K562 (cell line): ENCODE data around the gene FARP2. TPM values are rescaled to one million over a fixed set of nuclear protein-coding genes. Genes with fewer than 3 reads are reported as not detected.
A peak's percentile ranks its signal among the peaks of the same experiment; 100 is the strongest.

Experiments
- NCOR1 ChIP-seq: fragments of 450-650 bp; IDR thresholded peaks from 2 replicates; pipeline ENCODE4 v1.6.1; 2016; ENCODE audit warnings: mild to moderate bottlenecking, moderate library complexity
- NRF1 ChIP-seq, 2 experiments: fragments of 450-650 bp; IDR thresholded peaks in 1 of 2; conservative IDR thresholded peaks in 1 of 2; 2 replicates each; pipeline ENCODE4 v1.6.1; 2014; ENCODE audit warnings: mild to moderate bottlenecking in 2 of 2
- PCBP1 ChIP-seq: fragments of 200-400 bp; formaldehyde crosslinking; IDR thresholded peaks from 2 replicates; pipeline ENCODE4 v1.6.1; 2018; ENCODE audit warnings: mild to moderate bottlenecking, low read depth, low read length; ENCODE audit not compliant: poor library complexity, severe bottlenecking
- POLR2G ChIP-seq: fragments of 200-400 bp; formaldehyde crosslinking; IDR thresholded peaks from 2 replicates; pipeline ENCODE4 v1.6.1; 2017; ENCODE audit warnings: low read depth, mild to moderate bottlenecking, antibody characterized with exemption, low read length, moderate library complexity
- POLR2H ChIP-seq: IDR thresholded peaks from 2 replicates; pipeline ENCODE4 v1.6.1; 2016; ENCODE audit warnings: missing genetic modification characterization, low read depth, mild to moderate bottlenecking, control low read depth, missing compliant biosample characterization, moderate library complexity
- SREBF2 ChIP-seq: sonication (generic); formaldehyde crosslinking; IDR thresholded peaks from 2 replicates; pipeline ENCODE4 v1.4.0; 2020; ENCODE audit warnings: mild to moderate bottlenecking, missing genetic modification reagents
- SRSF1 ChIP-seq: fragments of 200-400 bp; formaldehyde crosslinking; IDR thresholded peaks from 2 replicates; pipeline ENCODE4 v1.6.1; 2017; ENCODE audit warnings: mild to moderate bottlenecking, low read depth, low read length, moderate library complexity
- TCF3 ChIP-seq: sonication (generic); formaldehyde crosslinking; IDR thresholded peaks from 2 replicates; pipeline ENCODE4 v1.4.0; 2020; ENCODE audit warnings: mild to moderate bottlenecking, missing genetic modification reagents
- polyA plus RNA-seq, 8 experiments: library from polyadenylated mRNA; depleted of rRNA in 4 of 8; stranded (reverse) in 5 of 8; unstranded in 3 of 8; fragments of >200 nt; fragmentation: Nextera tagmentation in 2 of 8; fragmentation: Illumina TruSeq in 1 of 8; extraction: Ambion mirVana in 2 of 8; extraction: Trizol in 1 of 8; gene quantifications; 2 replicates each; pipeline versions ENCODE4 v1.2.1 to v1.2.3, GENCODE V29; 2011 to 2014; ENCODE audit warnings: inconsistent platforms in 1 of 8, missing spikeins in 1 of 8
- total RNA-seq, 7 experiments: library from RNA; depleted of rRNA in 6 of 7; stranded (reverse); fragments of >200 nt in 6 of 7; fragmentation: Illumina TruSeq in 2 of 7; extraction: Trizol in 2 of 7; gene quantifications; 2 replicates each; pipeline versions ENCODE4 v1.2.1 to v1.2.3, GENCODE V29; 2011 to 2021; ENCODE audit warnings: low replicate concordance in 1 of 7
- TF ChIP-seq, protein P1 (sequence below): fragments of 250-450 bp; sonication (Bioruptor Pico); IDR thresholded peaks from 2 replicates; pipeline ENCODE4 v1.5.0; 2021; ENCODE audit warnings: mild to moderate bottlenecking, borderline replicate concordance
- TF ChIP-seq, protein P2 (sequence below): sonication (generic); formaldehyde crosslinking; IDR thresholded peaks from 2 replicates; pipeline ENCODE4 v1.8.0; 2023; ENCODE audit warnings: missing genetic modification reagents, mild to moderate bottlenecking, borderline replicate concordance
- TF ChIP-seq, protein P3 (sequence below): fragments of 450-650 bp; formaldehyde crosslinking; conservative IDR thresholded peaks from 2 replicates; pipeline ENCODE4 v1.4.0; 2022; ENCODE audit warnings: mild to moderate bottlenecking, missing genetic modification characterization
- TF ChIP-seq, protein P4 (sequence below), 2 experiments: fragments of 450-650 bp; conservative IDR thresholded peaks; 2 replicates each; pipeline ENCODE4 v1.6.1; 2017; ENCODE audit warnings: mild to moderate bottlenecking in 2 of 2, moderate library complexity in 2 of 2
- TF ChIP-seq, protein P5 (sequence below): fragments of 250-450 bp; sonication (Bioruptor Pico); IDR thresholded peaks from 2 replicates; pipeline ENCODE4 v1.8.0; 2022; ENCODE audit warnings: moderate library complexity, mild to moderate bottlenecking, inconsistent platforms

The FARP2 gene
- total and polyA plus RNA-seq, 9 of the 15 experiments (the other 6 are each of a cell fraction or from before 2014, with no cell fraction given): 4.1 to 38.1 (median 21.1) TPM

DNA sequence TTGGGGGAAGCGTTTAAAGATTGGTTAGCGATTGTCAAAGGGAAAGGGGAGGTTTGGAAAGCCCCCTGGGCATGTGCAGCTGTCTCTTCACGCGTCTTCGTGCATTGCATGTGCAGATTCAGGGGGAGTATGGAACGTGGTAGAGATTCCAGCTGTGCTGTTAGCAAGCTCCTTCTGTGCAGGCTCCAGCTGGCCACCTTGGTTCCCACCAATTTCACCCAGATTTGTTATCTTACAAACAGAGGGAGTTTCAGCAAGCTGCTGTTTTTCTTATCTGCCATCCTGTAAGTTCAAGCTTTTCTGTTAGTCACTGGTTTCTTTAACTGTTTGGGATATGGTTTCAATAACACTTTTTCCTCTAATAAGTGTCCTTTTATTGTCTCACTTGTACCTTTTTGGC, 30.4 kb downstream of the FARP2 start (continued):
- TF ChIP-seq, protein P1, sequence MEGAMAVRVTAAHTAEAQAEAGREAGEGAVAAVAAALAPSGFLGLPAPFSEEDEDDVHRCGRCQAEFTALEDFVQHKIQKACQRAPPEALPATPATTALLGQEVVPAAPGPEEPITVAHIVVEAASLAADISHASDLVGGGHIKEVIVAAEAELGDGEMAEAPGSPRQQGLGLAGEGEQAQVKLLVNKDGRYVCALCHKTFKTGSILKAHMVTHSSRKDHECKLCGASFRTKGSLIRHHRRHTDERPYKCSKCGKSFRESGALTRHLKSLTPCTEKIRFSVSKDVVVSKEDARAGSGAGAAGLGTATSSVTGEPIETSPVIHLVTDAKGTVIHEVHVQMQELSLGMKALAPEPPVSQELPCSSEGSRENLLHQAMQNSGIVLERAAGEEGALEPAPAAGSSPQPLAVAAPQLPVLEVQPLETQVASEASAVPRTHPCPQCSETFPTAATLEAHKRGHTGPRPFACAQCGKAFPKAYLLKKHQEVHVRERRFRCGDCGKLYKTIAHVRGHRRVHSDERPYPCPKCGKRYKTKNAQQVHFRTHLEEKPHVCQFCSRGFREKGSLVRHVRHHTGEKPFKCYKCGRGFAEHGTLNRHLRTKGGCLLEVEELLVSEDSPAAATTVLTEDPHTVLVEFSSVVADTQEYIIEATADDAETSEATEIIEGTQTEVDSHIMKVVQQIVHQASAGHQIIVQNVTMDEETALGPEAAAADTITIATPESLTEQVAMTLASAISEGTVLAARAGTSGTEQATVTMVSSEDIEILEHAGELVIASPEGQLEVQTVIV (CRISPR knock-in tag): no peak
- TF ChIP-seq PCBP1: no peak
- peak; percentile 56; the same call in 1 of the 2 replicates for TF ChIP-seq NCOR1
- TF ChIP-seq, protein P2, sequence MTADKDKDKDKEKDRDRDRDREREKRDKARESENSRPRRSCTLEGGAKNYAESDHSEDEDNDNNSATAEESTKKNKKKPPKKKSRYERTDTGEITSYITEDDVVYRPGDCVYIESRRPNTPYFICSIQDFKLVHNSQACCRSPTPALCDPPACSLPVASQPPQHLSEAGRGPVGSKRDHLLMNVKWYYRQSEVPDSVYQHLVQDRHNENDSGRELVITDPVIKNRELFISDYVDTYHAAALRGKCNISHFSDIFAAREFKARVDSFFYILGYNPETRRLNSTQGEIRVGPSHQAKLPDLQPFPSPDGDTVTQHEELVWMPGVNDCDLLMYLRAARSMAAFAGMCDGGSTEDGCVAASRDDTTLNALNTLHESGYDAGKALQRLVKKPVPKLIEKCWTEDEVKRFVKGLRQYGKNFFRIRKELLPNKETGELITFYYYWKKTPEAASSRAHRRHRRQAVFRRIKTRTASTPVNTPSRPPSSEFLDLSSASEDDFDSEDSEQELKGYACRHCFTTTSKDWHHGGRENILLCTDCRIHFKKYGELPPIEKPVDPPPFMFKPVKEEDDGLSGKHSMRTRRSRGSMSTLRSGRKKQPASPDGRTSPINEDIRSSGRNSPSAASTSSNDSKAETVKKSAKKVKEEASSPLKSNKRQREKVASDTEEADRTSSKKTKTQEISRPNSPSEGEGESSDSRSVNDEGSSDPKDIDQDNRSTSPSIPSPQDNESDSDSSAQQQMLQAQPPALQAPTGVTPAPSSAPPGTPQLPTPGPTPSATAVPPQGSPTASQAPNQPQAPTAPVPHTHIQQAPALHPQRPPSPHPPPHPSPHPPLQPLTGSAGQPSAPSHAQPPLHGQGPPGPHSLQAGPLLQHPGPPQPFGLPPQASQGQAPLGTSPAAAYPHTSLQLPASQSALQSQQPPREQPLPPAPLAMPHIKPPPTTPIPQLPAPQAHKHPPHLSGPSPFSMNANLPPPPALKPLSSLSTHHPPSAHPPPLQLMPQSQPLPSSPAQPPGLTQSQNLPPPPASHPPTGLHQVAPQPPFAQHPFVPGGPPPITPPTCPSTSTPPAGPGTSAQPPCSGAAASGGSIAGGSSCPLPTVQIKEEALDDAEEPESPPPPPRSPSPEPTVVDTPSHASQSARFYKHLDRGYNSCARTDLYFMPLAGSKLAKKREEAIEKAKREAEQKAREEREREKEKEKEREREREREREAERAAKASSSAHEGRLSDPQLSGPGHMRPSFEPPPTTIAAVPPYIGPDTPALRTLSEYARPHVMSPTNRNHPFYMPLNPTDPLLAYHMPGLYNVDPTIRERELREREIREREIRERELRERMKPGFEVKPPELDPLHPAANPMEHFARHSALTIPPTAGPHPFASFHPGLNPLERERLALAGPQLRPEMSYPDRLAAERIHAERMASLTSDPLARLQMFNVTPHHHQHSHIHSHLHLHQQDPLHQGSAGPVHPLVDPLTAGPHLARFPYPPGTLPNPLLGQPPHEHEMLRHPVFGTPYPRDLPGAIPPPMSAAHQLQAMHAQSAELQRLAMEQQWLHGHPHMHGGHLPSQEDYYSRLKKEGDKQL (CRISPR knock-in tag): no peak
- peak; percentile 65 for TF ChIP-seq TCF3 (CRISPR knock-in tag)
- TF ChIP-seq, protein P3, sequence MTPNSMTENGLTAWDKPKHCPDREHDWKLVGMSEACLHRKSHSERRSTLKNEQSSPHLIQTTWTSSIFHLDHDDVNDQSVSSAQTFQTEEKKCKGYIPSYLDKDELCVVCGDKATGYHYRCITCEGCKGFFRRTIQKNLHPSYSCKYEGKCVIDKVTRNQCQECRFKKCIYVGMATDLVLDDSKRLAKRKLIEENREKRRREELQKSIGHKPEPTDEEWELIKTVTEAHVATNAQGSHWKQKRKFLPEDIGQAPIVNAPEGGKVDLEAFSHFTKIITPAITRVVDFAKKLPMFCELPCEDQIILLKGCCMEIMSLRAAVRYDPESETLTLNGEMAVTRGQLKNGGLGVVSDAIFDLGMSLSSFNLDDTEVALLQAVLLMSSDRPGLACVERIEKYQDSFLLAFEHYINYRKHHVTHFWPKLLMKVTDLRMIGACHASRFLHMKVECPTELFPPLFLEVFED: no peak
- no peak for TF ChIP-seq SRSF1
- TF ChIP-seq, protein P4, sequence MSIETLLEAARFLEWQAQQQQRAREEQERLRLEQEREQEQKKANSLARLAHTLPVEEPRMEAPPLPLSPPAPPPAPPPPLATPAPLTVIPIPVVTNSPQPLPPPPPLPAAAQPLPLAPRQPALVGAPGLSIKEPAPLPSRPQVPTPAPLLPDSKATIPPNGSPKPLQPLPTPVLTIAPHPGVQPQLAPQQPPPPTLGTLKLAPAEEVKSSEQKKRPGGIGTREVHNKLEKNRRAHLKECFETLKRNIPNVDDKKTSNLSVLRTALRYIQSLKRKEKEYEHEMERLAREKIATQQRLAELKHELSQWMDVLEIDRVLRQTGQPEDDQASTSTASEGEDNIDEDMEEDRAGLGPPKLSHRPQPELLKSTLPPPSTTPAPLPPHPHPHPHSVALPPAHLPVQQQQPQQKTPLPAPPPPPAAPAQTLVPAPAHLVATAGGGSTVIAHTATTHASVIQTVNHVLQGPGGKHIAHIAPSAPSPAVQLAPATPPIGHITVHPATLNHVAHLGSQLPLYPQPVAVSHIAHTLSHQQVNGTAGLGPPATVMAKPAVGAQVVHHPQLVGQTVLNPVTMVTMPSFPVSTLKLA (conservative IDR thresholded peaks at IDR 0.05): 0 out of 4 replicates have a peak, but pooled peaks of 1 of the 2 experiments have one; percentile 14
- TF ChIP-seq POLR2H (tag): no peak
- no peak for TF ChIP-seq POLR2G
- peak in 1 of 2 experiments; percentile 22; a peak in 1 of 4 replicates for TF ChIP-seq NRF1 (conservative IDR thresholded peaks at IDR 0.05 in 1 of 2, IDR thresholded peaks at IDR 0.05 in 1 of 2)
- TF ChIP-seq, protein P5, sequence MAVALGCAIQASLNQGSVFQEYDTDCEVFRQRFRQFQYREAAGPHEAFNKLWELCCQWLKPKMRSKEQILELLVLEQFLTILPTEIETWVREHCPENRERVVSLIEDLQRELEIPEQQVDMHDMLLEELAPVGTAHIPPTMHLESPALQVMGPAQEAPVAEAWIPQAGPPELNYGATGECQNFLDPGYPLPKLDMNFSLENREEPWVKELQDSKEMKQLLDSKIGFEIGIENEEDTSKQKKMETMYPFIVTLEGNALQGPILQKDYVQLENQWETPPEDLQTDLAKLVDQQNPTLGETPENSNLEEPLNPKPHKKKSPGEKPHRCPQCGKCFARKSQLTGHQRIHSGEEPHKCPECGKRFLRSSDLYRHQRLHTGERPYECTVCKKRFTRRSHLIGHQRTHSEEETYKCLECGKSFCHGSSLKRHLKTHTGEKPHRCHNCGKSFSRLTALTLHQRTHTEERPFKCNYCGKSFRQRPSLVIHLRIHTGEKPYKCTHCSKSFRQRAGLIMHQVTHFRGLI (CRISPR knock-in tag): no peak
- TF ChIP-seq SREBF2 (CRISPR knock-in tag): no peak
